Muscle of leg (tissue), 11 donors: ENCODE measurements around the gene PIH1D1. TPM values are rescaled to one million over a fixed set of nuclear protein-coding genes. Genes with fewer than 3 reads are reported as not detected.
"Not testable (repeated sequence)": the region's sequence is repeated elsewhere in the genome, so short reads cannot be mapped to it uniquely, and the experiment has no call there.

Source experiments
- DNase-seq: peaks from one replicate; pipeline ENCODE4 v3.0.0; 2013
- H3K27ac ChIP-seq: one replicate; pipeline ENCODE4 v1.5.1; 2013; ENCODE audit warnings: mild to moderate bottlenecking, low read length, control low read depth
- H3K27me3 ChIP-seq: one replicate; pipeline ENCODE4 v1.6.1; 2013; ENCODE audit warnings: low read length; ENCODE audit not compliant: control insufficient read depth, insufficient read depth
- H3K36me3 ChIP-seq: one replicate; pipeline ENCODE4 v1.6.1; 2013; ENCODE audit warnings: low read length; ENCODE audit not compliant: control insufficient read depth, insufficient read depth
- H3K4me1 ChIP-seq: one replicate; pipeline ENCODE4 v1.6.1; 2013; ENCODE audit warnings: low read length; ENCODE audit not compliant: control insufficient read depth, insufficient read depth
- H3K4me3 ChIP-seq: one replicate; pipeline ENCODE4 v1.5.1; 2013; ENCODE audit warnings: low read length, control low read depth
- H3K9me3 ChIP-seq: replicated peaks from 2 replicates; pipeline ENCODE4 v1.6.1; 2013; ENCODE audit warnings: low read depth, low read length; ENCODE audit not compliant: control insufficient read depth
- WGBS: methylation state at CpG from one replicate; pipeline ENCODE4 v1.1.5; 2013; ENCODE audit warnings: missing lambda C conversion rate; ENCODE audit not compliant: insufficient coverage; 5-methylcytosine and 5-hydroxymethylcytosine counted together
- polyA plus RNA-seq, 8 donors: library from polyadenylated mRNA; unstranded; fragments of 120-200 nt; gene quantifications; one replicate each; pipeline versions ENCODE4 v1.2.1 to v1.2.3, GENCODE V29; 2013; ENCODE audit warnings: inconsistent platforms in 1 of 8, low replicate concordance in 1 of 8; ENCODE audit not compliant: insufficient read length in 8 of 8, insufficient read depth in 1 of 8
- total RNA-seq: library from RNA; stranded (reverse); fragments of 120-200 nt; gene quantifications from one replicate; pipeline ENCODE4 v1.2.4, GENCODE V29; 2013

Gene PIH1D1
- total and polyA plus RNA-seq, 9 donors = 42.2 to 55.0 (median 46.7) TPM

- no peaks in the 10 kb centered on the region for H3K27me3 ChIP-seq
- H3K4me1 ChIP-seq = peaks cover 22% of the 10 kb centered on the region
- peaks cover 22% of the 10 kb centered on the region for H3K36me3 ChIP-seq
- H3K9me3 ChIP-seq = no peaks in the 10 kb centered on the region
- 86% methylated on average over 2 of the region's 5 CpGs for WGBS
- no peak overlapping the region for H3K27ac ChIP-seq
- DNase-seq = no peak
- no peak overlapping the region for H3K4me3 ChIP-seq
These were observed 6.9 kb upstream of the PIH1D1 start for GRCh38 chr19:49458567-49458903.

GRCh38 chr19:49456326-49456725 is 4.7 kb upstream of the PIH1D1 start:
- H3K4me3 ChIP-seq = no peak overlapping the region
- peak overlapping the region; percentile 88 for H3K27ac ChIP-seq
- WGBS = 49% methylated on average over 3 of the region's 5 CpGs
- H3K9me3 ChIP-seq = no peaks in the 10 kb centered on the region
- H3K4me1 ChIP-seq = peaks cover 27% of the 10 kb centered on the region
- peaks cover 17% of the 10 kb centered on the region for H3K36me3 ChIP-seq
- DNase-seq = peak; percentile 61
- H3K27me3 ChIP-seq = no peaks in the 10 kb centered on the region

DNA sequence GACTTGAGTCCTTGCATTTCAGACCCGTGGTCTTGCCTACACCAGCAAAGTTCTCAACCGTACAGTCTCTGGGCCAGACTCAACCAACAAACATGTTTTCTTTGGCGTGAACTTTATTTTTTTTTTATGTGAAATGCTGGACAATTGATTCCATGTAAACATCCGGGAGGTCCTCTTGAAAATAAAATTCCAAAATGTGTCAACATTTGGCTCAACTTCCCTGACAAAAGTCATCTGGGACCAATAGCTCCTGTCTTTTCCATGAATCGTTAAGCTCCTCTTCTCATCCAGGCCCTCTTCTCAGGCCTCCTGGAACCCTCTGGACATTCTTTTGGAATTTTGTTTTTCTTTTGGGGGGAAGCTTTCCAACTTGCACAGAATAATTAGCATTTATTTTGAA is 4.2 kb upstream of the PIH1D1 start:
- Histone ChIP-seq H3K9me3 (no peaks in the 10 kb centered on the region), H3K4me3 (no peak overlapping the region), H3K27ac (peak overlapping the region; percentile 88), H3K36me3 (peaks cover 16% of the 10 kb centered on the region), H3K4me1 (peaks cover 27% of the 10 kb centered on the region), H3K27me3 (no peaks in the 10 kb centered on the region)
- peak; percentile 96 for DNase-seq
- WGBS = 0% methylated on average over 1 of the region's 5 CpGs

GRCh38 chr19:49453757-49454240 is 2.2 kb upstream of the PIH1D1 start:
- H3K36me3 ChIP-seq = peaks cover 15% of the 10 kb centered on the region
- H3K27me3 ChIP-seq = no peaks in the 10 kb centered on the region
- DNase-seq = no peak
- no peaks in the 10 kb centered on the region for H3K9me3 ChIP-seq
- H3K4me3 ChIP-seq = peak overlapping the region; percentile 74
- H3K4me1 ChIP-seq = peaks cover 32% of the 10 kb centered on the region
- 64% methylated on average over 5 of the region's 10 CpGs for WGBS
- peak overlapping the region; percentile 98 for H3K27ac ChIP-seq

- peaks cover 38% of the 10 kb centered on the region for H3K4me1 ChIP-seq
- H3K9me3 ChIP-seq = no peaks in the 10 kb centered on the region
- H3K36me3 ChIP-seq = peaks cover 21% of the 10 kb centered on the region
- H3K27me3 ChIP-seq = no peaks in the 10 kb centered on the region
- peak within 1 kb of the TSS; percentile 74 for H3K4me3 ChIP-seq
- H3K27ac ChIP-seq = peak within 1 kb of the TSS; percentile 98
- WGBS = 0% methylated on average over 63 of the region's 66 CpGs
- peak; percentile 99 for DNase-seq
These were observed 1.6 kb upstream of the PIH1D1 start, which contains the start of gene ALDH16A1 for GRCh38 chr19:49453013-49453756. Gene ALDH16A1 (plus strand): TSS chr19:49453225. CDS start chr19:49453332, 107 bp downstream.

DNA sequence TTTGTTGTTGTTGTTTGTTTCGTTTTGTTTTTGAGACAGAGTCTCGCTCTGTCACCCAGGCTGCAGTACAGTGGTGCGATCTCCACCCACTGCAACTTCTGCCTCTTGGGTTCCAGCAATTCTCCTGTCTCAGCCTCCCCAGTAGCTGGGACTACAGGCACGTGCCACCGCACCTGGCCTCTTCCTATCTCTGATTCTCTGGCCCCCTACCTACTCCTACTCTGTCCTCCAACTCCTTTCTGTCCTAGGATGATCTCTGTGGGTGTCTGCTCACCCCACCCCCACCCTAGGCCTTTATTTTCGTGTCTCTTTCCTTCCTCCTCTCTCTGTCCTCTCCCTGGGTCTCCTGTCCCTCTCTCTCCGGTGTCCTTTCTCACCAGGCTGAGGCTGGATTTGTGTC is 1.2 kb downstream of the PIH1D1 start:
- no peak for DNase-seq
- 86% methylated on average over 5 of the region's 7 CpGs for WGBS
- Histone ChIP-seq H3K9me3 (no peaks in the 10 kb centered on the region), H3K4me3 (no peak overlapping the region), H3K27ac (no peak overlapping the region), H3K27me3 (no peaks in the 10 kb centered on the region), H3K36me3 (peaks cover 45% of the 10 kb centered on the region), H3K4me1 (peaks cover 37% of the 10 kb centered on the region)

- H3K4me1 ChIP-seq = peaks cover 25% of the 10 kb centered on the region
- H3K9me3 ChIP-seq = no peaks in the 10 kb centered on the region
- no peaks in the 10 kb centered on the region for H3K27me3 ChIP-seq
- DNase-seq = peak; percentile 18
- H3K27ac ChIP-seq = no peak overlapping the region
- peaks cover 45% of the 10 kb centered on the region for H3K36me3 ChIP-seq
- WGBS = 94% methylated on average over 6 of the region's 6 CpGs
- H3K4me3 ChIP-seq = no peak overlapping the region
These were observed 3.2 kb downstream of the PIH1D1 start for GRCh38 chr19:49448432-49448786.

GRCh38 chr19:49447485-49448431 is 3.9 kb downstream of the PIH1D1 start:
- 35% methylated on average over 25 of the region's 32 CpGs for WGBS
- peak overlapping the region; percentile 35 for H3K27ac ChIP-seq
- H3K9me3 ChIP-seq = no peaks in the 10 kb centered on the region
- peaks cover 45% of the 10 kb centered on the region for H3K36me3 ChIP-seq
- H3K27me3 ChIP-seq = peaks cover 4% of the 10 kb centered on the region
- peaks cover 25% of the 10 kb centered on the region for H3K4me1 ChIP-seq
- peak; percentile 55 for DNase-seq
- no peak overlapping the region for H3K4me3 ChIP-seq

- H3K27me3 ChIP-seq = peaks cover 20% of the 10 kb centered on the region
- peaks cover 45% of the 10 kb centered on the region for H3K36me3 ChIP-seq
- H3K4me1 ChIP-seq = peaks cover 35% of the 10 kb centered on the region
- H3K27ac ChIP-seq = no peak overlapping the region
- no peak for DNase-seq
- WGBS = 71% methylated on average over 2 of the region's 3 CpGs
- H3K9me3 ChIP-seq = no peaks in the 10 kb centered on the region
- no peak overlapping the region for H3K4me3 ChIP-seq
These were observed 5.6 kb downstream of the PIH1D1 start for GRCh38 chr19:49445997-49446396.

- H3K4me3 ChIP-seq, H3K9me3 ChIP-seq: not testable (repeated sequence)
- Histone ChIP-seq H3K27me3 (peaks cover 38% of the 10 kb centered on the region), H3K36me3 (peaks cover 33% of the 10 kb centered on the region), H3K4me1 (peaks cover 34% of the 10 kb centered on the region), H3K27ac (peak overlapping the region; percentile 20)
- no CpG with 5 or more reads among the region's 5 CpGs for WGBS
- DNase-seq = peak; percentile 15
These were observed 7.4 kb downstream of the PIH1D1 start for GRCh38 chr19:49444100-49444700.
